ENCODE measurements around the gene ERG.

DNA sequence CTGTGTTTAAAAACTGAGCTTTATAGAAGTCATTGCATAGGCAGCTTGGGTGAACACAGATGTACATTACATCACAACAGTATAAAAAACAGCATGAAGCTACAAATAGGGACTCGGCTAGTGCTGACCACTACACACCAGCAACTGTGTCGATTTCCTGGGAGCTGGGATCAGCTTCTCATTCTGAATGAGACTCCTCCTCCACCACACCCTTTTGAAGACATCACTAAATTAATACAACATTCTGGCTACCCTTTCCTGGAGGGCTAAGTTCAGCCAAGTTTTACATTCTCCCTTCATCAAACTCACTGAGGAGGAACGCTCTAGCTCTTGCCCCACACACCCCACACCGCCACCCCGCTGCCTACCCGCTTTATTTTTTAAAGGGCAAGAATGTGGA lies 102.7 kb downstream of the ERG start:
- TF ChIP-seq, protein P1, sequence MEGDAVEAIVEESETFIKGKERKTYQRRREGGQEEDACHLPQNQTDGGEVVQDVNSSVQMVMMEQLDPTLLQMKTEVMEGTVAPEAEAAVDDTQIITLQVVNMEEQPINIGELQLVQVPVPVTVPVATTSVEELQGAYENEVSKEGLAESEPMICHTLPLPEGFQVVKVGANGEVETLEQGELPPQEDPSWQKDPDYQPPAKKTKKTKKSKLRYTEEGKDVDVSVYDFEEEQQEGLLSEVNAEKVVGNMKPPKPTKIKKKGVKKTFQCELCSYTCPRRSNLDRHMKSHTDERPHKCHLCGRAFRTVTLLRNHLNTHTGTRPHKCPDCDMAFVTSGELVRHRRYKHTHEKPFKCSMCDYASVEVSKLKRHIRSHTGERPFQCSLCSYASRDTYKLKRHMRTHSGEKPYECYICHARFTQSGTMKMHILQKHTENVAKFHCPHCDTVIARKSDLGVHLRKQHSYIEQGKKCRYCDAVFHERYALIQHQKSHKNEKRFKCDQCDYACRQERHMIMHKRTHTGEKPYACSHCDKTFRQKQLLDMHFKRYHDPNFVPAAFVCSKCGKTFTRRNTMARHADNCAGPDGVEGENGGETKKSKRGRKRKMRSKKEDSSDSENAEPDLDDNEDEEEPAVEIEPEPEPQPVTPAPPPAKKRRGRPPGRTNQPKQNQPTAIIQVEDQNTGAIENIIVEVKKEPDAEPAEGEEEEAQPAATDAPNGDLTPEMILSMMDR (IDR thresholded peaks at IDR 0.05), result no peak
- TF ChIP-seq JUNB (IDR thresholded peaks at IDR 0.05) (no peak), RAD21 (conservative IDR thresholded peaks at IDR 0.05 in 1 of 2, IDR thresholded peaks at IDR 0.05 in 1 of 2) (no peak), ZFP36 (IDR thresholded peaks at IDR 0.05; ENCODE audit: borderline replicate concordance, partially characterized antibody) (no peak), POLR2A (IDR thresholded peaks at IDR 0.05; ENCODE audit: low read length) (no peak), RNF2 (IDR thresholded peaks at IDR 0.05; ENCODE audit: borderline replicate concordance, low read depth) (no peak), NR3C1 (IDR thresholded peaks at IDR 0.05) (no peak), EP300 (IDR thresholded peaks at IDR 0.05) (no peak), SMC3 (IDR thresholded peaks at IDR 0.05) (no peak), NFE2L2 (conservative IDR thresholded peaks at IDR 0.05; ENCODE audit: low read length) (no peak), HDAC2 (IDR thresholded peaks at IDR 0.05) (no peak)
- TF ChIP-seq, protein P2, sequence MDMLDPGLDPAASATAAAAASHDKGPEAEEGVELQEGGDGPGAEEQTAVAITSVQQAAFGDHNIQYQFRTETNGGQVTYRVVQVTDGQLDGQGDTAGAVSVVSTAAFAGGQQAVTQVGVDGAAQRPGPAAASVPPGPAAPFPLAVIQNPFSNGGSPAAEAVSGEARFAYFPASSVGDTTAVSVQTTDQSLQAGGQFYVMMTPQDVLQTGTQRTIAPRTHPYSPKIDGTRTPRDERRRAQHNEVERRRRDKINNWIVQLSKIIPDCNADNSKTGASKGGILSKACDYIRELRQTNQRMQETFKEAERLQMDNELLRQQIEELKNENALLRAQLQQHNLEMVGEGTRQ (IDR thresholded peaks at IDR 0.05), result no peak
- TF ChIP-seq, protein P3, sequence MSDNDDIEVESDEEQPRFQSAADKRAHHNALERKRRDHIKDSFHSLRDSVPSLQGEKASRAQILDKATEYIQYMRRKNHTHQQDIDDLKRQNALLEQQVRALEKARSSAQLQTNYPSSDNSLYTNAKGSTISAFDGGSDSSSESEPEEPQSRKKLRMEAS (IDR thresholded peaks at IDR 0.05), result no peak

Measured in A549 (cell line).